GM21619 (cell line): ENCODE results near the gene SATB1.
A peak's percentile ranks its signal among the peaks of the same experiment; 100 is the strongest.
"Not testable (repeated sequence)": the region's sequence is repeated elsewhere in the genome, so short reads cannot be mapped to it uniquely, and the experiment has no call there.

Experiments
- ATAC-seq: cut with Tn5 transposase; IDR thresholded peaks from one replicate; pipeline ENCODE4 v1.9.1; 2021; ENCODE audit not compliant: unreplicated experiment

The SATB1 gene

DNA sequence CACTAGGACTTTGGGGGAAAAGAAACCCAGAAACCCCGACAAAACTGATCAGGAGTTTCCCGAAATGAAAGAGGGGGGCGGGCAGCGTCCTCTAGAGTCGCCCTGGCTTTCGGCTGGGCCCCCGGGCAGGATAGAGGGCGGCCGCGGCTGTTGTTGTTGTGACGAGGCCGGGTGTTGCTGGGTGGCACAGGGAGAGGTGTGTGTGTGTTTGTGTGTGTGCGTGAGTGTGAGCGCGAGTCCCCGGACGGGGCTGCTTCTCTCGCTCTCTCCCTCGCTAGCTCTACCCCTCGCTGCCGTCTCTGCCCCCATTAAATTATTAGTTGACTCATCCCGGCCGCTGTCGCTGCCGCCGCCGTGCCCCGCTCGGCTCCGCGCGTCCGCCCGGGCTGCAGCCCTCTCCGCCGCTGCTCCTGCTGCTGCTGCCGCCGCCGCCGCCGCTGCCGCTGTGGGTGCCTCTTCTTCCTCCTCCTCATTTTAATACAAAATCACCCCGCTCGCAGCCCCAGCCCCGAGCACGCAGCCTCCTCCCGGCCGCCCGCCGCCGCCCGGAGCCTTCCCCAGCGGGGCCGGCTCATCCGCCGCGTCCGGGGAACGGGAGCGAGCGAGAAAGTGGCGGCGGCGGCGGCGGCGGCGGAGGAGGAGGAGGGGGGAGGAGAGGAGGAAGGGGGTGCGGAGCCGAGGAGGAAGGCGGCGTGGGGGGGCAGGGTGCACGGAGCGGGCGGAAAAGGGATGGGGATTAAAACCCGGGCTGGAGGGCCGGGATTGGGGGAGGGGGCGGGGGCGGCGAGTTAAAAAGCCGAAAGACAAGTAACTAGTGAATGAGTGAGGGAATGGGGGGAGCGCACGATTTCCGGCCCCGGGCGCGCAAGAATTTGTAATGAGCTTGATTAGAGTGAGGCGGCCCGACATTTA is at the start of gene SATB1:
SATB1 (minus strand) TSS at position 611 of the 912 bp plus-strand sequence. CDS start 4,372 bp downstream, outside the sequence.
- peak; percentile 46 for ATAC-seq

DNA sequence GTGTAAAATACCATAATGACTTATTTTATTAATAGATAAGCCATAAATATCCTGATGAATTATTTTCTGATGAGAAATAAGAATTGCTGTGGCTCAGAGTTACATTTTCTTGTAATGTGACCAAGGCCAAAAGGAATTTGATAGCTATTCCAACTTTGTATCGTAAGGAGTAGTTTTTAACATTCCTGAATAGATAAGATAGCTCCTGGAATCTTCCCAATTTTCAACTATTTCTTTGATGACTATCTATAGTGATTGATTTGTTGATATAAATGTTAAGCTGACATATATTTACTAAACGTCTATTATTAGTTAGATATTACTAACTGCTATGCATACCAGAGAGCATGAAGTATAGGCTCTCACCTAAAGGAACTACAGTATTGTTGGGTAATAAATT is 49.1 kb upstream of the SATB1 start:
- ATAC-seq, result no peak

DNA sequence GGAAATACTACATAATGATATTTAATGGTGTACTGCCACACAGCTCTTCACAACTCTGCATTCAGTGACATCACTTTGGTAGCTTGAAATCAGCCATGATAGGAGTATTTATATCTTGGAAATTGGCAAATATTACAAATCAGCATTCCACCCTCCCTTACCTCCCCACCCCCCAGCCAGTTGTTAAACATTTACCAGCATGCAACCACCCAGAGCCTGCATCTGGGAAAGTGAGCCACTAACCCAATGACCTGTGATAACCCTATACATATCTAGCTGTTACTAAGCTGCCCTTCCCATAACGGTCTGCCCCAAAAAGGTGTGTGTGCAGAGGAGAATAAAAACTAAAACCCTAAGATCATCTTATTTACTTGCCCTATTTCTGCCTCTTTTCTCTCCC is 44.6 kb upstream of the SATB1 start:
- ATAC-seq, result no peak

DNA sequence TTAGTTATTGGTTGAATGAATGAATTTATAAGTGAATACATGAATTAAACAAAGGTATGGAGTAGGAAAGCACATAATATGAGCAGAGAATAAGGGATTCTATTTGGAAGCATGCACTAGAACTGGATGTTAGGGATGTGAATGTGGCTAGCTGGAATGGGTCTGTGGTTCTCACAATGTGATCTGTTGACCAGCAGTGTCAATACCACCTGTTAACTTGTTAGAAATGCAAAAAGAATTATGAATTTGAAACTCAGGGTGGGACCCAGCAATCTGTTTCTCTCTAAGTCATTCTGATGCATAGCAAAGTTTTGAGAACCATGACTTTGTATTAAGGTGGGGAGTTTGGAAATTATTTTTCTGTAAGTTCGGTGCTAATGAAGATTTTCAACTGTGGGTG is 41.0 kb upstream of the SATB1 start:
- no peak for ATAC-seq

DNA sequence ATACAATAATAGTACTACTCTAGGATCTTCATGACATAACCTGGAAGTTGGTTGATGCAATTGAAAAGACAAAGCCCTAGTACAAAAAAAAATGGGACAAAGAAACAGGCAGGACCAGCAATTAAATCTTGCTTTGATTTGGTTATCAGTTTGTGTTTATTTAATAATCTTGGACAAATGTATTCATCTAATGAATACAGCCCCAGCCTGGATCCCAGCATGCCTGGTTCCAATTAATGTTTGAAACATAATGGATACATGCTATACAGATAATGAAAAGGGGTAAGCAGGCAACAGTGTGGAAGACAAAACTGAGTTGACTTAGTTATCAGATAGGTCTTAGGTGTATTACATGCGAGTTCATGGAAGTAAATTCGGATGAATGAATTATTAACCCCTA is 29.6 kb upstream of the SATB1 start:
- ATAC-seq, result no peak

DNA sequence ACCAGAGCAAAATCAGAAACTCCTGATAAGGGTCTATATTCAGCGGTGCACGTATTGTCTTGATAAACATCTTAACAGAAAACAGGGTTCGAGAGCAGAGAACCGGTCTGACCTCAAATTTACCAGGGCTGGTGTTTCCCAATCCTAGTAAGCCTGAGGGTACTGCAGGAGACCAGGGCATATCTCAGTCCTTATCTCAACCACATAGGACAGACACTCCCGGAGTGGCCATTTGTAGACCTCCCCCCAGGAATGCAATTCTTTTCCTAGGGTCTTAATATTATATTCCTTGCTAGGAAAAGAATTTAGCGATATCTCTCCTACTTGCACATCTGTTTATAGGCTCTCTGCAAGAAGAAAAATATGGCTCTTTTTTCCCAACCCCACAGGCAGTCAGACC is 24.5 kb upstream of the SATB1 start:
- not testable (repeated sequence) for ATAC-seq

DNA sequence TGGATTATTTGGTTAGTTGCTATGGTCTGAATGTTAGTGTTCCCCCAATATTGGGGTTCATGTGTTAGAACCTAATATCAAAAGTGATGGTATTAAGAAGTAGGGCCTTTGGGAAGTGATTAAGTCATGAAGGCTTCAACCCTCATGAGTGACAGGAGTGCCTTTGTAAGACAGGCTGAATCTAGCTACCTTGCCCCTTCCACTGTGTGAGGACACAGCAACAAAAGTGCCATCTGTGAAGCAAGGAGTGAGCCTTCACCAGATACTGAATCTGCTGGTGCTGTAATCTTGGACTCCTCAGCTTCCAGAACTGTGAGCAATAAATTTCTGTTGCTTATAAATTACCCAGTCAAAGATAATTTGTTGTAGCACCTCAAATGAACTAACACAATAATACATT is 22.6 kb upstream of the SATB1 start:
- ATAC-seq, result no peak

DNA sequence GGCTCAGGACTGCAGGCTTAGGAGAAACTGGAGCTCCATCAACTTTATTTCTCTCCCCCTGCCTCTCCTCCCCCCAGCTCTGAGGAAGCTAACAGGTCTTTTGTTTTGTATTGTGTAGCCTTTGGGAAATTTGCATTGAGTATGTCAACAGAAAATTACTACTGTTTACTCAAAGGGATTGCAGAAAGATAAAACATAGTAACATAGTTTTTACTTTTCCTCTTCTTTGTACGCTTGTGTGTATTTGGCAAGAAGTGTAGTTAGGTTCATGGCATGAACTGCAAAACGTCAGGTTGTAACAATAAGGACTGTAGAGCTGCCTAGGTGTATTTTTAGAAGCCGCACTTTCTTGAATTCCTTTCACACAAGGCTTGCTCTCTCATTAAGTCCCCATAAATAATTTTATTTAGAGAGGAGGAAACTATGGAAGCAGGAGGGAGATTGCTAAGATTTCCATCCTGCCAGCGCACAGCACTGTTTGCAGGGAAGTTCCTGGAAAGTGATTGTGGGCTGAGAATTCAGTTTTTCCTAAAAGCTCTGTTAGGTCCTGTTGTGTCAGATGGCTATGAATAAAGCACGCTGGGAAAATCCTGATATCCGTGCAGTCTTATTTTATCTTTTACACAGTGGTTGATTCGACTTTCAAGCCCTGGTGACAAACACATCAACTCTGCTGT is 21.1 kb upstream of the SATB1 start:
- ATAC-seq, result no peak

DNA sequence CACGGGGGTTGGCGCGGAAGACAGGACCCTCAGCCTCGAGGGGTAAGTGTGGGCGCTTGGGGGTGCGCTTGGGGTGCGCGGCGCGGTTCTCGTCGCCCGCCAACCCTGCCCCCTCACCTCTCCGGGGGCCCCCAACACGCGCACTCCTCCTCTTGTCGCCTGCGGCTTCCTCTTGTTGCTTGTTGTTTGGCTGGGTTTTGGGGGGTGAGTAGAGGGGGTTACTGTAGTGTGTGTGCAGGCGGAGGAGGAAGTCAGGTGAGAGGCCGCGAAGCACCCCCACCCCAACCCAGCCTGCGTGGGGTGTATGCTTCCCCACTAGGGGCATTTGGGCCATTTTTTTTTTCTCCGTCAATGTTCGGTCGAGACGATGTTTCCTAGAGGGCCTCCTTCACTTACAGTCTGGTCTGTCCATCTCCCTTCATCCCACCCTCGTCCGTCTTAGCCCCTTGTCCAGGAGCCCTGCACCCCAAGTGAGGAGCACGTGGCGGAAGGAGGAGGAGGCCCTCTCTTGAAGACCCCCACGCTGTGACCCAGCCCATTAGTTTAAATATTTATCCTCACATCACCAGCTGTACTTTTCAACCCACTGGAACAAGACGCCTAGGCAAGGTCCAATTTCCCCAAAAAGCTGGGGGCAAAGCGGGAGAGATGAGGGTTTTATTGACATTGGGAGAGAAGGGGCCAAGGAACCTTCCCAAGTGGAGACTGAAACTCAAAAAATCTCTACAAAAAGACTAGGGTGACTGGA is 20.4 kb upstream of the SATB1 start:
- ATAC-seq, result peak; percentile 10

DNA sequence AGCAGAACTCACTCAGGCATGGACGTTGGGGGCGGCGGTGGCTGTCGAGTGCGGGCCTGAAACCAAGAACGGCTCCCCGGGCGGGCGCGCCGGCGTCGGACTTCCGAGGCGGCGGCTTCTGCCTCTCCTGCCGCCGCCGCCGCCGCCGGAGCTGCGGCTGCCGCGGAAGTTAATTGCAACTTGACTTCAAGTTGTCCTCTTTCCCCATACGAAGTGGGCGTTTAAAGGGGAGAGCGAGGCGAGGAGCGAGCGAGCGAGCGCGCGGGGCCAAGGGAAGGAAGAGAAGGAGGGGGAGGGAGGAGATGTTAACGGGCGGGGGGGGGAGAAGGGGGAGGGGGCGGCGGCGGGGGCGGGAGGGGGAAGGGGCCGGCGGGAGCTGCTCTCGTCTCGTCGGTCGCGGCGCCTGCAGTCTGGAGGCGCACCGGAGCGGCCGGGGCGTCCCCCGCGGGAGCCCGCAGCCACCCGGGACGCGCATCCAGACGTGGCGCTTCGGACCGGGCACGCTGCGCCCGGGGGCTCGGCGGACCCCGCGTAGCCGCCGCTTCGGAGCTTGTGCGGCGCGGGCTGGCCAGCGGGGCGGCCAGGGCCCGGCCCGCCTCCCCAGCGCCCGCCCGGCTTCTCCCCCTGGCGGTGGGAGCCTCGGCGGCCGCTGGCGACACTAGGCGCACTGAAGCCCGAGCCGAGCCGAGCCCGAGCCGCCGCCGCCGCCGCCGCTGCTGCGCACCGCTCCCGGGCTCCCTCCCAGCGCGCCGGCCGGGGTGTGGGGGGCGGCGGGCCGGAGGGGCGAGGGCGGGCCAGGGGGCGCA is 19.7 kb upstream of the SATB1 start:
- ATAC-seq, result peak; percentile 83

DNA sequence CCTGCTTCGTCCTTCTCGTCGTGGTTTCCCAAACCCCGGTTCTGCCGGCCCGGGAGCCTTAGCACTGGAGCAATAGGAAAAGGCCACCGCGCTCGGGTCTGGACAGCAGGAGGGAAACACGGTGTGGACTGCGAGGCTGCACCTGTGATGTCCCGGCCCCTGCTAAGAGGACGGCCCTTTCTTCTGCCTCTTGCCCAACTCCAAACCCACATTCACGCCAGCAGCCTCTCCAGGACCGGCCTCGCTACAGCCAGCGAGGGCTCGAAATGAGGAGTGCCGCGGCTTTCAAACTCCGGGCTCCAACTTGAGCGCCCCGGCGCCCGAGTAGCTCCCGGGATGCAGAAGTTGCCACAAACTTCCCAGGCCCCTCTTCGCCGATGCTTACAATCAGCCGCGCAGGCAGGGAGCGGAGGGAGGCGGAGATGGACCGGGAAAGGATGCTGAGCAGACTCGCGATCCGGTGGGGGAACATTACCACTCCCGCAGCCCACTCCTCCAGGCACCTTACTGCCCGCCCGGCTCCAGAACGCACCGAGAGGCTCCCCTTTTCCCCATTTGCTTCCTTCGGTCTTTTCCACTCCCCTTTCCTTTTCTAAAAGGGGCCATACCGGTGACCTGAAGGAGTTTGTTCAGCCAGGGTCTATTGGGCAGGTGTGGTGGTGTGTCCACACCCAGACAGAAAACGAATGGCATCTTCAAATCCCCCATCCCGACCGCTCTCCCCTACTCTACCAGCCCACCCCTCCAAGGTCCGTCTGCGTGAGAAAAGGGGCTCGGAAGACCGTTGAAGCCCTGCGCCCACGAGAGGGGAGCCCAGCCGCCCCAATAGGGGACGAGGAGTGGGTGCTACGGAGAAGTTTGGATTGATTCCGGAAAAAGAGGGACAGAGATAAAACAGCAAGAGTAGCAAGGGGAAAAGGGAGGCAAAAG is 18.8 kb upstream of the SATB1 start:
- ATAC-seq, result no peak

DNA sequence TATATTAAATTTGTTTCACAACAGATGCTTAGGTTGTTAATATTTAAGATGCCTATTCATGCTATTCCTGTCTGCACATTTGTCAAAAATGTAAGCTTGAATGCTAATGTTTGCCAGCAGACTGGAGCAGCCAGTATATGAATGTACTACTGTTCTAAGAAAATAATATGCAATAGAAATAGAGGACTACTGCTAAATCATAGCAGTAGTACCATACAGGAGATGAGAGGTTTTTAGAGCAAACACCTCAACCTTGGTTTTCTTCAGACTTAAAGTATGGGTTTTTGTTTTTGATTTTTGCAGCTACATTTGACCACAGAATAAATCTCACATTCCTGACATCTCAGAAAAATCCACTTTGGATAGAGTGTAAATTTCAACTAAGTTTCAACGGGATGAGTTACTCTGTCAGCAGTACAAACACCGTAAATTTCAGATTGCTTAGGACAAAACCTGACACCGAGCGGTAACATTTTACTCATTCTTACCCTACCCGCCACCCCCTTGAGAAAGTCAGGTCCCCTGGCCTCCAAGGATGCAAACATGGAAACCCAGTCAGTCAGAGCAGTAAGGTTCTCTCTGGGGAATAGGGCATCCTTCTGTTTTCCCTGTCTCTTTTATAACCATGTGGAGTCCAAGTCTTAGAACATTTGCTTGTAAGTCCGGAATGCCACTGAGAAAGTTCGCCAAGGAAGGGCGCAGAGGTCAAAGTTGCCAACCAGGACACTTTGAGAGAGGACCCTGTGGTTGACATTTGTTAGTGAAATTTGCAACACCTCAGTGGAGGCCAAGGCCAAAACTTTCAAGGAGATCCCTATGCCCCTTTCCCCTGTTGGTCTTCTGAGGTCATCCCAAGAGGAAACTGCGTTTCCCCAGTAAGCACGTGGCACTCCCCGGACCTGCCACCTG is 17.9 kb upstream of the SATB1 start:
- no peak for ATAC-seq

DNA sequence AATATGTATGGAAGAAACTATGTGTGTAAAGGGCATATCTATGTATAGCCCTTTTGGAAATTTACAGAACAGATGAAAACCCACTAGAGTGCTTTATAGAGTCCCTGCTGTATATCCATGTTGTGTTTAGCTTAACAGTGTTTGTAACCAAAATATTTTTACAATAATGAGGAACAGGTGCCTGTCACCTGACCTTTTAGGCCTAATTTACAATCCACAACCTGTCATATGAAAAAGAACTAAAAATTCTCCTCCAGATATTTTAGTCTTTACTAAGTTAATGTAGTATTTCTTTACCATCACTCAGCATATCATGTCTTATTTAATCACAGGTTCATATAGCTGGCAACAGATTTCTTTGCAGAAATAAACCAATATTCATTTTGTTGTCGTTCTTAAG is 16.4 kb upstream of the SATB1 start:
- no peak for ATAC-seq

DNA sequence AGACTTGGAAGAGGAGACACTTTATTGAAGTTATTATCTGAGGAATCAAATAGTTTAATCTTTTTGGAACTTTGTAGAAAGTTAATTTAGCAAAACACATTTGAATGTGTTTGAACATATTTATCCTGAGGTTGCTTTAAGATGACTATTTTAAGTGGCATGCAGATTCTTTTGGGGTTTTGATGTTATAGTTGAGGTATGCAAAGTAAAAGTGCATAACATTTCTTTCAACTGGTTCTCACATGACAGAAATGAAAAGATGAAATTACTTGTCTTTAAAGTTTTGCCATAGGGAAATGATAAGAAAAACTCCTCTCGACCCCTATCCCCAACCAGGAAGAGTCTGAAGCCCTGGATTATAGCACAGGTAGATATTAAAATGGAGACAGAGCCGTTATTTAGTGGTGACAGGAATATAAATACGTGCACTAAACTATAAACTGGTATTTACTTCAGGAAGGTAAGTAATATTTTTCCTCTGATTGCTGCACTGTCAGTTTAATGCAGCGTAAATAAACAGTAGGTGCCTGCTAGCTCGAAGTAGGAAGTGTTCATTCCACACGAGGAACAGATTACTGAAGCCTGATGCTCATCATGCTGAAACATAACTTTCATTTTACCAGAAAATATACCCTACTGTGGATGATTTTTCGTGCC is 15.1 kb upstream of the SATB1 start:
- ATAC-seq, result no peak

DNA sequence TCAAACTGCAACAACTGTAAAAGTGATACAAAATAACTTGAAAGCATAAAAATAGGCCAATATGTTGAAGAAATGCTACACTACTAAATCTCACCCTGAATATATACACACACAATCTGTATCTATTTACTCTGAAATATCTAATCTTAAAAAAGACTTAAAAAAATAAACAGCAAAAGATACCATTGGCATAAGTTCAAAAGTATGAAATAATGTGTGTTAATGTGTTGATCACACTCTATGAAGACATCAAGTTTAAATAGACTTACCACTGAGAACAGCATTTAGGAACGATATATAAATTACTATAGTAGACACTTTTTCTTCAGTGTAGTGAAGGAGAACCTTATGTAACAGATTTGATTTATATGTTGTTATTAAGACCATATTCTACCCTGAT is 14.1 kb upstream of the SATB1 start:
- no peak for ATAC-seq

DNA sequence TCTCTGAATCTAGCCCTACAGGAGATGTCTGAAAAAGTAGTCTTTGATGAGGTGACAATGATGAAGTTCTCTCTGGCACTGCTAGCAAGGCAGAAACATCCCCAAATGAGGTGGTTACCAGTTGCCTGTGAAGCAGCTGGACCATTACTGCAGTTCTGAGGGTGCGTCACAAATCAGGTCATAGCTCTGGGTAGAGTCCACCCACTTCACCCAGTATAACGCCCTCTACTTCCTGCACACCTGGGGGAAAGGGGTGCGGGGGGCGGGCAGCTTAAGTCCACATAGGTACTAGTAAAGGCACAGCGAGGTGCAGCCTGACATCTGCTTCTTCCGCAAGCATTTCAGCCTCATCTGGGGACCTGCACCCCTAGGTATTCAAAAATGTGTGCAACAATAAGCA is 13.4 kb upstream of the SATB1 start:
- ATAC-seq, result no peak

DNA sequence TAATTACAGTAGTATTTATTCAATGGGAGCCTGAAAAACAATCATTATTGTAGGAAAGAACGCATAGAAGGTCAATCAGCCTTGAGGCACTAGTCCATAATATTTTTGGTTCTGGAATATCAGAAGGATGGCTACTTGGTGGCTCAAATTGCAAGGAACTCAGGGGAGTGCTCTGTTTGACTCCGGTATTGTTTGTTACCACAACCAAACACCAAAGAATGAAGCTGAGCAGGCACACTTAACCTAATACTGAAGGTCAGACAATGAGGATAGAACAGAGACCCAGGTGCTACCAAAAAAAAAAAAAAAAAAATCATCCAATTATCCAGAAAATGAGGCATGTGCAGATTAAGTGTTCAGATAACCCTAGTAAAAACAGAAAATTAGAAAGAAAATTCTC is 11.1 kb upstream of the SATB1 start:
- no peak for ATAC-seq

DNA sequence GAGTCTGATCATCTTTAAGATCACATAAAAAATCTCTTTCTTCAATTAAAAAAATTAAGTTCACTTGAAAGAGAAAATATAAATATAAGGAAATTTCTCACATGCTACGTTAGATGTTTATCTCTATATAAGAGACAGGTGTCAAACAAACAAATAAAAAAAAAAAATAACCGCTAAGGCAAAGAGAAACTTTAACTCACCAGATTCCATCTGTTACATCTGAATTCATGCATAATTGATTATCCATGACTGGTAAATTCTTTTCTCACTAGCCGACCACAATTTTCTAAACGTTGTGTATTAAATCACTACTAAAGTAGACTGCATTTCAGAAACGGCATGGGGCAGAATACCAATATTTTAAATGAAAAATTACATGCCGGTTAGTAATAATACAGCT is 9.6 kb upstream of the SATB1 start:
- ATAC-seq, result no peak
